HG02759 (cell line): ENCODE measurements around the gene SBNO2.

Experiments used
- ATAC-seq: cut with Tn5 transposase; IDR thresholded peaks from one replicate; pipeline ENCODE4 v1.9.1; 2021; ENCODE audit warnings: mild to moderate bottlenecking, moderate library complexity; ENCODE audit not compliant: unreplicated experiment

Gene SBNO2

DNA sequence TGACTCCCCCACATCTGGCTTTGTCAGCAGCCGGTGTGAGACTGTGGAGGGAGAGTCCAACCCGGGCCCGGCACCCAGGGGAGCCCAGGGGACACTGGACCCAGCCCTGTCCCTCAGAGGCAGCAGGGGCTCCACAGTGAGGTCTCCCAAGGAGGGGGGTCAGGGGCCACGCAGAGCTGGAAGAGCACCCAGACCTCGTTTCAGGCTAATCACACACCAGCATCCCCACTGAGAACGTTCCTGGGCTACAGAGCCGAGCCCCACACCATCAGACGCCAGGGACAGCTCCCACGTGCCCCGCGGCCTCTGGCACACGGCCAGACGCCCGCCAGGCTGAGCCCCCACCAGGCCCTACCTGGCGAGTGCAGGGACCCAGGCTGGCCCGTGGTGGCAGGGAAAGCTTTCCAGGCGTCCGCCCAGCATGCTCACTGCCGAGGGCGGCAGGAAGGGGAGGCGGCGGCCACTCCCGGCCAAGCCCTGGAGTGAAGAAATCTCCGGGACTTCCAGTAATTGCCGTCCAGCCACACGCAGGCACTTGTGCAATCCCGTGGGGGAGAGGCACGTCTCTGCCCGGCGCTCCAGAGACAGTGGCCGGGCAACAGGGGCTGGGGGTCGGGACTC lies 19.2 kb downstream of the SBNO2 start:
- no peak for ATAC-seq

- ATAC-seq: no peak
Observed at GRCh38 chr19:1153891-1154730, 20.0 kb downstream of the SBNO2 start.

DNA sequence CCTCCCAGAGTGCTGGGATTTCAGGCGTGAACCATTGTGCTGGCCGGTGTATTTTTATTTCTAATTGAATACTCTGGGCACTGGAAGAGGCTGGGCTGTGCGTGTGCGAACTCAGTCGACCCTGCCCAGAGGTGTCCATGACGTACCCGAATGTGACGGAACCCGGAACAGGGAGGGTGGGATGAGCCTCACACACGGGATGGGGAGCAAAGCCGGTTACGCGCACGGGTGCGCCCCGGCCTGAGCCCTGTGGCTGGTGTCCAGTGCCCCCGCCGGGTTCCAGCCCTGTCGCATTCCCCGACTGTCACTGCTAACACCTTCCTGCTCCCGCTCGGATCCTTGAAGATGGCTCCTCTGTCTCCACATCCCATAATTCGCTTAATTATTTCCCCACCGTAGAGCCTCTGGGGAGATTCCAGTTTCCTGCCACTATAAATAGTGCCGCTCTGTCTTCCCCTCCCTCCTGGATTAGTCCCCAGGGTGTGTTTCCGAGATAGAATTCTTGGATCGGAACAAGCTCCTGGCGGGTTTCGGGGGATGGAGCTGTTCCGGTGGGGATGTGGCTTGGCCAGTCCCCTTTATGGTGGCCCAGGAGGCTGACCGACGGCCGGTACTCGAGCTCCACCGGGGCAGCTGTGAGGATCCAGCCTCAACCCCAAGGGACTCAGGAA lies 22.0 kb downstream of the SBNO2 start:
- ATAC-seq: no peak

DNA sequence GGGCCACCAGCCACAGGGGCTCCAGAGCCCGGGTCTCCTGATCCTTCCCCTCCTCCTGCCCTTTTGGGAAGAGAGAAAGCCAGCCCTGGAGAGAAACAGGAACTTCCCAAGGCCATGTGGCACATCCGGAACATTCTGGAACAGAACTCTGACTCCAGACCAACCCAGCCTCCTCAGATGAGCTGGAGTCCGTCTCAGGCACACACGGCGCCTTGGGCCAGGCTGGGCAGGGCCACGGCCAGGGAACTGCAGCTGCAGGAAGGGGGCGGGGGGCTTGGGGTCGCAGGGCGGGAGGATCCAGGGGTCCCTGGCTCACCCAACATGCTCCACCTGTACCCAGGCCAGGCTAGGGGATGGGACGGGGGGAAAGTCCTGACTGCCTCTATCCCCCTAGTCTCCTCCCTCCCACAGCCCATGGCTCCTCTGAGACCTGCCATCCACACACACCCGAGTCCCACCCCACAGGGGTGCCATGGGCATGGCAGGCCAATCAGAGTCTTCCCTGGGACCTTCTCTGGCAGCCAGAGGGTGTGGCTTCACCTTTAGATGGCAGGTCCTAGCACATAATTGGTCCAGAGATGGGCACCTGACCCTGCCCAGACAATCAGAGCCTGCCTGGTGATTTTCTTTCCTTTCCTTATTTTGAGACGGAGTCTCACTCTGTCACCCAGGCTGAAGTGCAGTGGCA lies 22.9 kb downstream of the SBNO2 start:
- no peak for ATAC-seq

GRCh38 chr19:1150333-1151036 lies 23.6 kb downstream of the SBNO2 start:
- ATAC-seq: no peak

DNA sequence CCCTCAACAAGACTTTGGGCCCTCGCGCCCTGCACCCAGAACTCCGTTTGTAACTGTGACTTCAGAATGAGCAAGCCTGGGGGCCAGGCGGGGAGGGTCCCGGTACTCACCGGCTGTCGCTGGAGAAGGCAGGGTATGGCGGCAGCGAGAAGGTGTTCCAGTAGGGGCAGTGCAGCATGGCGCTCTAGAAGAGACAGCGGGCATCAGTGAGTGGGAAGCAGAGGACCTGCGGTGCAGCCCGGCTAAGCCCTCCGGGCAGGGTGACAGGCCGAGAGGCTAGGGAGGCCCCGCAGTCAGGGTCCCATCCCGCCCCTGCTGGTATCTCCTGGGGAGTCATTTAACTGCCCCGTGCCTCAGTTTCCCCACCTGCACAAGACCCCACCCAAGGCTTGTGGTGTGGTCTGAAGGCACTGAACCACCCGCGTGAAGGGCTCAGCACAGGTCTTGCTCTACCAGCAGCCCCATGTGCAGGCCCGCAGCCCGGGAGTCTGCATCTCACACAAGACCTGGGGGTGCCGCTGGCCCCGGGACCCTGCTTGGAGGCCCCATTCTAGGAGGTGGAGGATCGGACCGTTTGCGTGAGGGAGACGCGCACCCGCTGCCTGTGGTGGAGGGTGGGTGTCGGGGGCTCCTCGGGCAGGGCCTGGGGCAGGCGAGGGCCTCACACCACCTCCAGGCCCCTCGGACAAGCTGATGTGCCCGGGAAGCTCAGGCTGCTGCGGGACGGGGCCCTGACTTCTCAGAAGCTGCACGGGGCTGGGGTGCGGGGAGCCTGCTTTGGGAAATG lies 24.6 kb downstream of the SBNO2 start:
- no peak for ATAC-seq

- no peak for ATAC-seq
Observed at GRCh38 chr19:1147934-1148549, 26.0 kb downstream of the SBNO2 start.

DNA sequence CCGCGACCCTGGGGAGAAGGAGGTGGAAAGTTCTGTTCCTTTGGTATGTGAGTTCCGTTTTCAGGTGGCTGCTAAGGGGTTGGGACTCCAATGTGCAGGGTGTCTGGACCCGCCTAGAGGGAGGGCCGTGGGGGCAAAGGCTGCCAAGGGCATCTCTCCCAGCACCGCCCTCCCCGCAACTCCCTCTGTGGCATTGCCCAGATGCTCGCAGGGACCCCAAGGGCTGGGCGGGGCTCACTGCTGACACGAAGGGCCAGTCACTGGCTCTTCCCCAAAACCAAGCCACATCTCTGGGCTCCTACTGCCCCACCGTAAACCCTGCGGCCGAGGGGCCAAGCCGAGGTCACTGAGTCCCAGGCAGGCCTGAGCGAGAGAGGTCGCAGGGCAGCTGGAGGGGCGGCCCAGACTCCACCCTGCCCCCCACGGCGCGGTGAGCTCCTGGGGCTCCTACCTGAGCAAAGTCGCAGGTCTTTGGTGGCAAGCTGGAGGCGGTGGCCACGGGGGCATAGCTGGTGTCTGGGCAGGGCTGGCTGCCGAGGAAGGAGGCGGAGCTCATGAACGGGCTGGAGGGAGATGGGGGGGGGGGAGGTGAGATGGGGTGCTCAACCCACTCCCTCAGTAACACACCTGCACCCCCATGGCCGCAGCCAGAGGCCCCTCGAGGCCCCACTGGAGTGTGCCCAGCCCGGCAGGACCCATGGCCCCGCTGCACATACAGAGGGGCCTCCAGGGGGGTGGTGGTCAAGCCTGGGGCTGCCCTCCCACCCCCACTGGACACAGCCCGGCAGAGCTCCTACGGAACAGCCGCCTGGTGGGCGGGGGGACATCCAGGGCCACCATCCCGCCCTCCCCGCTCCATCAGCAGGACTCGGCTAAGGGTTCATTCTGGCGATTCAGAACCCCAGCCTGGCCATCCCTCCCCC lies 26.9 kb downstream of the SBNO2 start:
- ATAC-seq: no peak

GRCh38 chr19:1146412-1146699 lies 27.7 kb downstream of the SBNO2 start:
- ATAC-seq: no peak

DNA sequence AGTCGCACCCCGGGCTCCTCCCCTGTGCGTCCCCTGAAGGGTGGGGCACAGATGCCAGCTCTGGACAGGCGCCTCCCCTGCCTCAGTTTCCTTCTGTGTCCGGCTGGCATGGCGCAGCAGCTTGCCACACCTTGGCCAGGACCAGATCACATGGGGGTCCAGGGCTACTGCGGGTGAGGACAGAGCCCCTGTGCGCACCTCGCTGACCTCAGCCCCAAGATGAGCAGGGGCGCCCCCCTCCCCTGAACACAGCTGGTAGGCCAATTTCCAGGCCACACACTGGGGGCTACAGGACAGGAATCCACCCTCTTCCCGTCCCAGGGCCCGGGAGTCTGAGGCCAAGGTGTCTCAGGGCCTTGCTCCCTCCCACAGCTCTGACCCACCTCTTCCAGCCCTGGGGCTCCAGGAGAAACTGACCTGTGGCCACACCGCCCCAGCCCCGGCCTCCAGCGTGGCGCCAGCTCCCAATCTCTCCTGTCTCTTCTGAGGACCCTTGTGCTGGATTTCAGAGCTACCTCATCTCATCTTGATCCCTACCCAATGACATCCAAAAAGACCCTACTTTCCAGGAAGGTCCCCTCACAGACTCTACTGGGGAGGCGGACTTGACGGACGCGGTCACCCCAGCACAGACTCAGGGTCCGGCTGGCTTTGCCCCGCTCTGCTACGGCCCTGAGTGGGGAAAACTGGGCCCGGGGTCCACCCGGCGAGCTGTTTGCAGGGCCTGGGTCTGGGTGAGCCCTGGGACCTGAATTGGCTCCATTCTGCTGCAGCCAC lies 28.2 kb downstream of the SBNO2 start:
- no peak for ATAC-seq

GRCh38 chr19:1144741-1145140 lies 29.3 kb downstream of the SBNO2 start:
- no peak for ATAC-seq

DNA sequence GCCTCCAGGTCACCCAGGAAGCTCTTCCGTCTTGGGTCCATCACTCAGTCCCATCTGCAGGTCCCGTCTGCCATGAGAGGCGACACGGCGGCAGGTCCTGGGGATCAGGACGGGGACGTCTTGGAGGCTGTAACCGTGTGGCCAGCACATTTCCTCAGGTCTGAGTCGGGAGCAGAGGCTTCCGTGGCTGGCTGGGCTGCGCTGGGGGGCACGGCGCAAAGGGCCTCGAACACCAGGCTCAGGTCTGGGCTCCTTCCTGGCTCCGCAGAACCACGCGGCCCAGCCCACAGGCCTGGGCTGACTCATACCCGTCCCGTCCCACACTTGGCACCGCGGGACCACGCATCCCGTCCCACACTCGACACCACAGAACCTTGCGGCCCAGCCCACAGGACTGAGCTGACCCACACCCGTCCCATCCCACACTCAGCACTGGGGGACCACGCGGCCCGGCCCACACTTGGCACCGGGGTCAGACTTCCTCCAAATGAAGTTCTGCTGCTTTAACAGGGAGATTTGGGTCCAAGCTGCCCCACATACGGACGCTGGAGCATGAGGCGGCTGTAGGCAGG lies 30.2 kb downstream of the SBNO2 start:
- no peak for ATAC-seq

DNA sequence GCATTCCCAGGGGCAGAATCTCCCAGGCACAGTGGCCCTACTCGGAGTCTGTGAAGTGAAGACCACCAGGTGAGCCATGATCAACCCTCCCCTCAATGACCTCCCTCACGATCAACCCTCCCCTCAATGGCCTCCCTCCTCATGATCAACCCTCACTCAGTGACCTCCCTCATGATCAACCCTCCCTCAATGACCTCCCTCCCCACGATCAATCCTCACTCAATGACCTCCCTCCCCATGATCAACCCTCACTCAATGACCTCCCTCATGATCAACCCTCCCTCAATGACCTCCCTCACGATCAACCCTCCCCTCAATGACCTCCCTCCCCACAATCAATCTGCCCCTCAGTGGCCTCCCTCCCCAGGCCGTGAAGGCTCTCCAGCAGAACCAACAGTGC lies 32.1 kb downstream of the SBNO2 start:
- ATAC-seq: no peak

DNA sequence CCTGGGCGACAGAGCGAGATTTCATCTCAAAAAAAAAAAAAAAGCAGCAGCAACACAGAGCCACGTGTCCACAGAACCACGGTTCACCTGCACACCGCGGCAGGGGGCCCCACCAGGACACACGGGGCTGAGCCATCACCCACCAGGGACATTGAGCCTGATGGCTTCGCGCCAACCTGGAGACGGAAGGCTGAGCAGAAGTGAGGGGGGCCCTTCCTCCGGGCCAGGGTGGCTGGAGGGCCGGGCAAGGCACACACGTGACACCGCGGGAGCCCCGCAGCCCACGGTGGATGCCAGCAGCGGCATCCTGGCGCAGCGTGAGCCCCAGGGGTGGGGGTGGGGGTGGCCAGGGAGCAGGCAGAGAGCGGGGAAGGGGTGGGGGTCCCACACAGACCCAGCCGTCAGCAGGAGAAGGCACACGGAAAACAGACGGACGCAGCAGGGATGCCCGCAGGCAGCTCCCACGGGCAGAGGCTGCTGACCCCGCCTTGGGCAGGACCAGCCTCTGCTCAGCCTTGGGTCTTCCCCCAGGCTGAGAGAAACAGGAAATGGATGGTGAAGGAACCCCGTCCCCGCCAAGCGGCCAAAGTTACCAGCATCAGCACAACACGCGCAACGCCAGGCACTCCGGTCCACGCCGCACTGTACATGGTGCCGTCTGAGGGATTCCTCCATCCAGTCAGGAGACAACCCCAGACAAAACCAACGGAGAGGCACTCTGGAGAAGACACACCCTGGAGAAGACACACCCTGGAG lies 33.6 kb downstream of the SBNO2 start:
- ATAC-seq: no peak

DNA sequence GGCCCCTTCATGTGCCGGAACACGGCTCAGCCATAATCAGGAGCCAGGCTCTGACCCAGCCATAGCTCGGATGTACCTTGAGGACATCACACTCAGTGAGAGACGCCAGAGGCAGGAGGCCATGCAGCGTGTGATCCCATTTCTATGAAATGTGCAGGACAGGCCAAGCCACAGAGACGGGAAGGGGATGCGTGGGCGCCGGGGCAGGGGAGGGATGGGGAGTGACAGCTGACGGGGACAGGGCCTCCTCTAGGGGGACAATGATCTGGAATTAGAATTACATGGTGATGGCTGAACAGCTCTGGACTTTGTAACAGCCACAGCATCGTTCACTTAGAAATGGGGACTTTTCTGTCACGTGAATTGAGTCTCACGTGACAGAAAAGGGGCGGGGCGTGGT lies 34.9 kb downstream of the SBNO2 start:
- no peak for ATAC-seq

- no peak for ATAC-seq
Observed at GRCh38 chr19:1138121-1138520, 35.9 kb downstream of the SBNO2 start.
